Neural crest cell (in vitro differentiated cells): ENCODE results near the gene MRPS27. TPM values are rescaled to one million over a fixed set of nuclear protein-coding genes. Genes with fewer than 3 reads are reported as not detected.

Experiments
- DNase-seq: peaks from one replicate; pipeline ENCODE4 v3.0.0; 2021; ENCODE audit warnings: low read depth, mixed read lengths, low spot score
- H3K27ac Mint-ChIP-seq: one replicate; pipeline ENCODE4 v1.8.0; 2021; ENCODE audit warnings: mild to moderate bottlenecking, mixed read lengths; ENCODE audit not compliant: unreplicated experiment
- H3K27me3 Mint-ChIP-seq: 2 replicates; pipeline ENCODE4 v1.8.0; 2021; ENCODE audit warnings: low read depth, mild to moderate bottlenecking, mixed read lengths
- H3K36me3 Mint-ChIP-seq: 2 replicates; pipeline ENCODE4 v1.8.0; 2021; ENCODE audit warnings: low read depth, mild to moderate bottlenecking, mixed read lengths
- H3K4me1 Mint-ChIP-seq: 2 replicates; pipeline ENCODE4 v1.8.0; 2021; ENCODE audit warnings: mixed read lengths
- H3K4me3 Mint-ChIP-seq: one replicate; pipeline ENCODE4 v1.8.0; 2021; ENCODE audit warnings: mild to moderate bottlenecking, mixed read lengths
- H3K9me3 Mint-ChIP-seq: 2 replicates; pipeline ENCODE4 v1.8.0; 2021; ENCODE audit warnings: mixed read lengths
- total RNA-seq: library from RNA; stranded (reverse); gene quantifications from 2 replicates; pipeline ENCODE4 v1.2.1, GENCODE V29; 2021
- TF ChIP-seq, protein P1 (sequence below): fragments of 200-600 bp; sonication (generic); conservative IDR thresholded peaks from 2 replicates; pipeline ENCODE4 v1.5.0; 2021; ENCODE audit warnings: antibody characterized with exemption, mild to moderate bottlenecking

The MRPS27 gene
- total RNA-seq, 1 donor from 2014 or later, result 86.5 TPM

DNA sequence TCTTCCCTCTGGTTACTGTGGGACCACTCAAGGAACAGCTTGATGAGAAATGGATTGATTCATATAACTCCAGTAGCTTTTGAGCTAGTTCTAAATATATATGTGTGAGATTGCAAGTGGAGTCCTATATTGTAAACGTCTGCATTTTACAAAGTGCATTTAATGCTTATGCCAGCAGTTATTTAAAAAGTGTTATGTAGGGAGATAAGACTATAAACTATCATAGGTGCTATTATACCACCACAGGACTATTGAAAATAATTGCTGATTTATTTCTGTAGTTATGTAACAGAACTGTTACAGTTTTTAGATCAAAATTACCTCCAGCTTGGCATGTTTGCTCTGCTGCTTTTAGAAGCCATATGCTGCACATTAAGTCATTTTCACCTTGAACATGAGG, 36.3 kb upstream of the MRPS27 start:
- Mint-ChIP-seq H3K4me3 (no peak overlapping the region), H3K4me1 (peaks cover 6% of the 10 kb centered on the region), H3K36me3 (peaks cover 8% of the 10 kb centered on the region), H3K27ac (no peak overlapping the region), H3K27me3 (no peaks in the 10 kb centered on the region), H3K9me3 (no peaks in the 10 kb centered on the region)
- TF ChIP-seq, protein P1, sequence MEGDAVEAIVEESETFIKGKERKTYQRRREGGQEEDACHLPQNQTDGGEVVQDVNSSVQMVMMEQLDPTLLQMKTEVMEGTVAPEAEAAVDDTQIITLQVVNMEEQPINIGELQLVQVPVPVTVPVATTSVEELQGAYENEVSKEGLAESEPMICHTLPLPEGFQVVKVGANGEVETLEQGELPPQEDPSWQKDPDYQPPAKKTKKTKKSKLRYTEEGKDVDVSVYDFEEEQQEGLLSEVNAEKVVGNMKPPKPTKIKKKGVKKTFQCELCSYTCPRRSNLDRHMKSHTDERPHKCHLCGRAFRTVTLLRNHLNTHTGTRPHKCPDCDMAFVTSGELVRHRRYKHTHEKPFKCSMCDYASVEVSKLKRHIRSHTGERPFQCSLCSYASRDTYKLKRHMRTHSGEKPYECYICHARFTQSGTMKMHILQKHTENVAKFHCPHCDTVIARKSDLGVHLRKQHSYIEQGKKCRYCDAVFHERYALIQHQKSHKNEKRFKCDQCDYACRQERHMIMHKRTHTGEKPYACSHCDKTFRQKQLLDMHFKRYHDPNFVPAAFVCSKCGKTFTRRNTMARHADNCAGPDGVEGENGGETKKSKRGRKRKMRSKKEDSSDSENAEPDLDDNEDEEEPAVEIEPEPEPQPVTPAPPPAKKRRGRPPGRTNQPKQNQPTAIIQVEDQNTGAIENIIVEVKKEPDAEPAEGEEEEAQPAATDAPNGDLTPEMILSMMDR, result no peak
- no peak for DNase-seq

- H3K9me3 Mint-ChIP-seq, result no peaks in the 10 kb centered on the region
- no peaks in the 10 kb centered on the region for H3K27me3 Mint-ChIP-seq
- peak; percentile 7 for DNase-seq
- H3K27ac Mint-ChIP-seq, result no peak overlapping the region
- TF ChIP-seq, protein P1, result peak; percentile 58
- H3K36me3 Mint-ChIP-seq, result peaks cover 6% of the 10 kb centered on the region
- H3K4me3 Mint-ChIP-seq, result no peak overlapping the region
- H3K4me1 Mint-ChIP-seq, result peaks cover 6% of the 10 kb centered on the region
Observed at GRCh38 chr5:72355706-72356299, 35.8 kb upstream of the MRPS27 start.

DNA sequence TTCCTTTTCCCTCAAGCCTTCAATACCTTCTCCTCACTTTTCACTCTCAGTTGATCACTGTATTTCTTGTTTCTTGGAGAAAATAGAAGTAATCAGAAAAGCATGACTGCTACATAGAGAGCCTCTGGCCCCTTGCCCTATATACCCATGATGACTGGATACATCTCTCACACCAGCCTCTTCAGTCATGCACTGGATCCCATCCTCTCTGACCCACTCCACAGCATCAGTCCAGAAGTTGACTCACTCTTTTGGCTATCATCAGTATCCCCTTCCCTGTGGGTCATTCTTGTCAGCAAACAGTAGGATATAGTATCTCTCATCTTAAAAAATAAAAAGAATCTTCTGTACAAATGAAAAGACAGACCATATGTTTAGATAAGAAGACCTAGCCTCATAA, 33.0 kb upstream of the MRPS27 start:
- Mint-ChIP-seq H3K9me3 (no peaks in the 10 kb centered on the region), H3K36me3 (peaks cover 2% of the 10 kb centered on the region), H3K4me1 (peaks cover 6% of the 10 kb centered on the region), H3K27ac (no peak overlapping the region), H3K4me3 (no peak overlapping the region), H3K27me3 (no peaks in the 10 kb centered on the region)
- TF ChIP-seq, protein P1, result no peak
- DNase-seq, result no peak

DNA sequence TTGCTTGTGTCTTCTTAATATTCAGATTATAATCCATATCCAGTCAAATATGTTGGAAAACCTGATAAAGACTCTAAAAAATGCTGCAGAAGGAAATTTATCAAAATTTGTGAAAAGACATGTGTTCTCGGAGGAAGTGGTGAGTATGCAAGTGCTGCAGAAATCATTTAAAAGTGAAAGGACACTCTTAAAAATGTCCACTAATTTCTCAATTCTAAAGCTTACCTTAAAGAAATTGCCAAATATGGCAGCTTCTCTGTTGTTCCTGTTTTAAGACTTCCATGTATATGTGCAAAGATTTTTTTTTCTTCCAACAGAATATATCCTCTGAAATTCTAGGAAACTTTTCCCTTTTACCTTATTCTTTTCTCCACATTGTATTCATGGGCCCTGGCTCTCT, 32.6 kb upstream of the MRPS27 start:
- Mint-ChIP-seq H3K4me3 (no peak overlapping the region), H3K4me1 (peaks cover 6% of the 10 kb centered on the region), H3K36me3 (peaks cover 2% of the 10 kb centered on the region), H3K27me3 (no peaks in the 10 kb centered on the region), H3K9me3 (no peaks in the 10 kb centered on the region), H3K27ac (no peak overlapping the region)
- TF ChIP-seq, protein P1, result no peak
- DNase-seq, result no peak

GRCh38 chr5:72351376-72351775, 31.3 kb upstream of the MRPS27 start:
- Mint-ChIP-seq H3K9me3 (no peaks in the 10 kb centered on the region), H3K4me3 (no peak overlapping the region), H3K27ac (no peak overlapping the region), H3K4me1 (peaks cover 6% of the 10 kb centered on the region), H3K27me3 (no peaks in the 10 kb centered on the region), H3K36me3 (peaks cover 2% of the 10 kb centered on the region)
- DNase-seq, result no peak
- TF ChIP-seq, protein P1, result no peak
